Liver (tissue), 9 donors: Measurements from ENCODE around the gene ZSCAN21. TPM values are rescaled to one million over a fixed set of nuclear protein-coding genes. Genes with fewer than 3 reads are reported as not detected.

Experiments used
- DNase-seq: peaks from one replicate; pipeline ENCODE4 v3.0.0-alpha.2; 2017; ENCODE audit warnings: low spot score
- H3K27ac ChIP-seq, 2 donors: one replicate each; pipeline ENCODE4 v1.7.0; 2013; ENCODE audit warnings: inconsistent platforms in 2 of 2, low read length in 2 of 2, control low read depth in 1 of 2, low read depth in 1 of 2, mild to moderate bottlenecking in 1 of 2
- H3K27me3 ChIP-seq, 4 donors: one replicate each; pipeline versions ENCODE4 v1.6.1 to v1.7.0; 2013; ENCODE audit warnings: low read length in 3 of 4, inconsistent platforms in 1 of 4, mild to moderate bottlenecking in 1 of 4, moderate library complexity in 1 of 4; ENCODE audit not compliant: control insufficient read depth in 4 of 4, insufficient read depth in 4 of 4
- H3K36me3 ChIP-seq, 4 donors: one replicate each; pipeline versions ENCODE4 v1.6.1 to v1.7.0; 2013; ENCODE audit warnings: low read length in 3 of 4, mild to moderate bottlenecking in 3 of 4, low read depth in 1 of 4, moderate library complexity in 1 of 4; ENCODE audit not compliant: control insufficient read depth in 4 of 4, insufficient read depth in 3 of 4
- H3K4me1 ChIP-seq, 4 donors: one replicate each; pipeline versions ENCODE4 v1.6.1 to v1.7.0; 2013; ENCODE audit warnings: low read length in 3 of 4, mild to moderate bottlenecking in 3 of 4, moderate library complexity in 1 of 4; ENCODE audit not compliant: control insufficient read depth in 4 of 4, insufficient read depth in 4 of 4
- H3K4me3 ChIP-seq, 3 donors: one replicate each; pipeline versions ENCODE4 v1.6.1 to v1.7.0; 2013; ENCODE audit warnings: low read length in 3 of 3, control low read depth in 1 of 3, low read depth in 1 of 3, mild to moderate bottlenecking in 1 of 3
- H3K9ac ChIP-seq, 2 donors: one replicate each; pipeline ENCODE4 v1.7.0; 2013; ENCODE audit warnings: low read length in 2 of 2, mild to moderate bottlenecking in 2 of 2, moderate library complexity in 2 of 2, control low read depth in 1 of 2, low read depth in 1 of 2
- H3K9me3 ChIP-seq, 4 donors: one replicate each; pipeline versions ENCODE4 v1.6.1 to v1.7.0; 2013; ENCODE audit warnings: low read length in 3 of 4; ENCODE audit not compliant: control insufficient read depth in 4 of 4
- EGR1 ChIP-seq, 2 donors: IDR thresholded peaks; 2 replicates each; pipeline ENCODE4 v1.6.1; 2016 to 2018; ENCODE audit warnings: antibody characterized with exemption in 2 of 2, low read depth in 2 of 2
- FOXA1 ChIP-seq: IDR thresholded peaks from 2 replicates; pipeline ENCODE4 v1.6.1; 2016; ENCODE audit warnings: antibody characterized with exemption
- FOXA2 ChIP-seq: IDR thresholded peaks from 2 replicates; pipeline ENCODE4 v1.6.1; 2016; ENCODE audit warnings: antibody characterized with exemption
- GABPA ChIP-seq, 2 donors: IDR thresholded peaks in 1 of 2; conservative IDR thresholded peaks in 1 of 2; 2 replicates each; pipeline ENCODE4 v1.6.1; 2016; ENCODE audit warnings: antibody characterized with exemption in 2 of 2, mild to moderate bottlenecking in 1 of 2, moderate library complexity in 1 of 2
- HNF4A ChIP-seq, 2 donors: conservative IDR thresholded peaks; 2 replicates each; pipeline ENCODE4 v1.6.1; 2016; ENCODE audit warnings: antibody characterized with exemption in 2 of 2, mild to moderate bottlenecking in 2 of 2
- HNF4G ChIP-seq: IDR thresholded peaks from 2 replicates; pipeline ENCODE4 v1.6.1; 2016; ENCODE audit warnings: antibody characterized with exemption
- JUND ChIP-seq, 2 donors: IDR thresholded peaks; 2 replicates each; pipeline ENCODE4 v1.6.1; 2016; ENCODE audit warnings: antibody characterized with exemption in 2 of 2
- MAX ChIP-seq: IDR thresholded peaks from 2 replicates; pipeline ENCODE4 v1.6.1; 2016; ENCODE audit warnings: antibody characterized with exemption
- NR2F2 ChIP-seq: IDR thresholded peaks from 2 replicates; pipeline ENCODE4 v1.6.1; 2016; ENCODE audit warnings: antibody characterized with exemption
- RAD21 ChIP-seq, 2 donors: IDR thresholded peaks; 2 replicates each; pipeline ENCODE4 v1.6.1; 2016; ENCODE audit warnings: antibody characterized with exemption in 2 of 2, mild to moderate bottlenecking in 2 of 2
- REST ChIP-seq: IDR thresholded peaks from 2 replicates; pipeline ENCODE4 v1.6.1; 2016; ENCODE audit warnings: antibody characterized with exemption, mild to moderate bottlenecking
- RXRA ChIP-seq, 2 donors: IDR thresholded peaks; 2 replicates each; pipeline ENCODE4 v1.6.1; 2017 to 2018; ENCODE audit warnings: antibody characterized with exemption in 2 of 2, mild to moderate bottlenecking in 1 of 2
- SP1 ChIP-seq: IDR thresholded peaks from 2 replicates; pipeline ENCODE4 v1.6.1; 2018; ENCODE audit warnings: antibody characterized with exemption, mild to moderate bottlenecking
- YY1 ChIP-seq: IDR thresholded peaks from 2 replicates; pipeline ENCODE4 v1.6.1; 2016; ENCODE audit warnings: antibody characterized with exemption, mild to moderate bottlenecking
- ZBTB33 ChIP-seq: IDR thresholded peaks from 2 replicates; pipeline ENCODE4 v1.6.1; 2016; ENCODE audit warnings: antibody characterized with exemption
- WGBS: extraction: QIAGEN DNeasy Blood & Tissue Kit; methylation state at CpG from one replicate; pipeline ENCODE4 v1.1.7; 2013; 5-methylcytosine and 5-hydroxymethylcytosine counted together
- polyA plus RNA-seq, 2 donors: library from polyadenylated mRNA; stranded (reverse) in 1 of 2; unstranded in 1 of 2; fragments of 200-250 nt in 1 of 2; fragments of >200 nt in 1 of 2; fragmentation: Nextera tagmentation in 1 of 2; extraction: Ambion mirVana in 1 of 2; gene quantifications; one replicate each; pipeline versions ENCODE4 v1.2.1 to v1.2.3, GENCODE V29; 2013 to 2015
- total RNA-seq, 2 donors: library from RNA; depleted of rRNA; stranded (reverse); fragments of >200 nt; gene quantifications; one replicate each; pipeline ENCODE4 v1.2.3, GENCODE V29; 2014
- TF ChIP-seq, protein P1 (sequence below): IDR thresholded peaks from 2 replicates; pipeline ENCODE4 v1.6.1; 2016; ENCODE audit warnings: antibody characterized with exemption
- TF ChIP-seq, protein P2 (sequence below): fragments of 150-350 bp; IDR thresholded peaks from 2 replicates; pipeline ENCODE4 v1.5.1; 2017; ENCODE audit warnings: improper control_type of control experiment, low read depth, low read length; ENCODE audit not compliant: missing input control
- donor health status: healthy.
- donor health status: healthy.
- donor health status: healthy.
- donor health status: healthy.
- donor health status: healthy.

Gene ZSCAN21
- total and polyA plus RNA-seq, 4 donors, result 4.6 to 8.6 (median 6.9) TPM

DNA sequence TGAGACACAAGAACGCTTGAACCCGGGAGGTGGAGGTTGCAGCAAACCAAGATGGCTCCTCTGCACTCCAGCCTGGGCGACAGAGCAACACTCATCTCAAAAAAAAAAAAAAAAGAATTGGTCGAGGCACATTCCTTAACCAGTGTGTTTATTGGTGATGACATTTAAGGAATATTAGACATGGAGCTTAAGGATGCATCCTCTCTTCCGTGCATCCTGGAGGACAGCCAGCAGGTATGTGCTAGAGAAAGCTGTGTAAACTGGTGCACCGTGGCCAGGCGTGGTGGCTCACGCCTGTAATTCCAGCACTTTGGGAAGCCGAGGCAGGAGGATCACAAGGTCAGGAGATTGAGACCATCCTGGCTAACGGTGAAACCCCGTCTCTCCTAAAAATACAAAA is 22.4 kb upstream of the ZSCAN21 start:
- H3K9me3 ChIP-seq, result no peaks in the 10 kb centered on the region
- no peak for DNase-seq
- TF ChIP-seq GABPA (IDR thresholded peaks at IDR 0.05 in 1 of 2, conservative IDR thresholded peaks at IDR 0.05 in 1 of 2) (no peak), YY1 (peak; percentile 21), MAX (no peak)
- no peaks in the 10 kb centered on the region for H3K27me3 ChIP-seq
- peak overlapping the region; percentile 26 to 34 for H3K27ac ChIP-seq
- H3K4me1 ChIP-seq, result peaks cover 10 to 35% (median 23%) of the 10 kb centered on the region in 4 donors
- H3K4me3 ChIP-seq, result no peak overlapping the region
- WGBS, result 67% methylated on average over 11 of the region's 11 CpGs
- H3K36me3 ChIP-seq, result peaks cover 11 to 46% (median 43%) of the 10 kb centered on the region in 4 donors
- H3K9ac ChIP-seq, result no peak overlapping the region

GRCh38 chr7:100029596-100029995 is 20.0 kb upstream of the ZSCAN21 start:
- H3K27me3 ChIP-seq, result no peaks in the 10 kb centered on the region
- no peaks in the 10 kb centered on the region for H3K9me3 ChIP-seq
- no peak overlapping the region for H3K4me3 ChIP-seq
- H3K36me3 ChIP-seq, result peaks cover 10 to 61% (median 56%) of the 10 kb centered on the region in 4 donors
- H3K4me1 ChIP-seq, result peaks cover 2 to 25% (median 18%) of the 10 kb centered on the region in 4 donors
- TF ChIP-seq REST, result no peak
- no peak for TF ChIP-seq EGR1 (IDR thresholded peaks at IDR 0.05; ENCODE audit: low read depth in 2 of 2)
- TF ChIP-seq YY1, result no peak
- no peak for TF ChIP-seq HNF4A (conservative IDR thresholded peaks at IDR 0.05)
- no peak overlapping the region for H3K27ac ChIP-seq
- H3K9ac ChIP-seq, result no peak overlapping the region
- no peak for DNase-seq
- WGBS, result 89% methylated on average over 5 of the region's 5 CpGs

GRCh38 chr7:100033526-100033925 is 16.0 kb upstream of the ZSCAN21 start:
- WGBS, result 96% methylated on average over 6 of the region's 6 CpGs
- Histone ChIP-seq H3K27ac (no peak overlapping the region), H3K4me1 (peaks cover 6 to 50% (median 45%) of the 10 kb centered on the region in 4 donors), H3K9me3 (no peaks in the 10 kb centered on the region), H3K36me3 (peaks cover 9 to 60% (median 49%) of the 10 kb centered on the region in 4 donors), H3K27me3 (no peaks in the 10 kb centered on the region), H3K9ac (no peak overlapping the region), H3K4me3 (no peak overlapping the region)
- no peak for TF ChIP-seq FOXA2
- no peak for TF ChIP-seq RAD21 (IDR thresholded peaks at IDR 0.05)
- no peak for TF ChIP-seq HNF4G
- TF ChIP-seq, protein P1, sequence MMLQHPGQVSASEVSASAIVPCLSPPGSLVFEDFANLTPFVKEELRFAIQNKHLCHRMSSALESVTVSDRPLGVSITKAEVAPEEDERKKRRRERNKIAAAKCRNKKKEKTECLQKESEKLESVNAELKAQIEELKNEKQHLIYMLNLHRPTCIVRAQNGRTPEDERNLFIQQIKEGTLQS, result no peak
- no peak for TF ChIP-seq GABPA (IDR thresholded peaks at IDR 0.05 in 1 of 2, conservative IDR thresholded peaks at IDR 0.05 in 1 of 2)
- TF ChIP-seq EGR1 (IDR thresholded peaks at IDR 0.05; ENCODE audit: low read depth in 2 of 2), result no peak
- no peak for TF ChIP-seq YY1
- no peak for TF ChIP-seq SP1
- TF ChIP-seq RXRA (IDR thresholded peaks at IDR 0.05), result no peak
- no peak for TF ChIP-seq FOXA1
- TF ChIP-seq, protein P2, sequence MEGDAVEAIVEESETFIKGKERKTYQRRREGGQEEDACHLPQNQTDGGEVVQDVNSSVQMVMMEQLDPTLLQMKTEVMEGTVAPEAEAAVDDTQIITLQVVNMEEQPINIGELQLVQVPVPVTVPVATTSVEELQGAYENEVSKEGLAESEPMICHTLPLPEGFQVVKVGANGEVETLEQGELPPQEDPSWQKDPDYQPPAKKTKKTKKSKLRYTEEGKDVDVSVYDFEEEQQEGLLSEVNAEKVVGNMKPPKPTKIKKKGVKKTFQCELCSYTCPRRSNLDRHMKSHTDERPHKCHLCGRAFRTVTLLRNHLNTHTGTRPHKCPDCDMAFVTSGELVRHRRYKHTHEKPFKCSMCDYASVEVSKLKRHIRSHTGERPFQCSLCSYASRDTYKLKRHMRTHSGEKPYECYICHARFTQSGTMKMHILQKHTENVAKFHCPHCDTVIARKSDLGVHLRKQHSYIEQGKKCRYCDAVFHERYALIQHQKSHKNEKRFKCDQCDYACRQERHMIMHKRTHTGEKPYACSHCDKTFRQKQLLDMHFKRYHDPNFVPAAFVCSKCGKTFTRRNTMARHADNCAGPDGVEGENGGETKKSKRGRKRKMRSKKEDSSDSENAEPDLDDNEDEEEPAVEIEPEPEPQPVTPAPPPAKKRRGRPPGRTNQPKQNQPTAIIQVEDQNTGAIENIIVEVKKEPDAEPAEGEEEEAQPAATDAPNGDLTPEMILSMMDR, result no peak
- no peak for TF ChIP-seq ZBTB33
- no peak for TF ChIP-seq JUND (IDR thresholded peaks at IDR 0.05)
- TF ChIP-seq NR2F2, result no peak
- no peak for DNase-seq
